GM18502 (cell line): ENCODE data around the gene DACT2.
"Not testable (repeated sequence)": the region's sequence is repeated elsewhere in the genome, so short reads cannot be mapped to it uniquely, and the experiment has no call there.

Source experiments
- ATAC-seq: cut with Tn5 transposase; IDR thresholded peaks from one replicate; pipeline ENCODE4 v1.9.1; 2021; ENCODE audit warnings: mild to moderate bottlenecking; ENCODE audit not compliant: unreplicated experiment, poor library complexity

DACT2 gene

GRCh38 chr6:168305096-168305749 is 14.4 kb downstream of the DACT2 start:
- ATAC-seq = no peak

- no peak for ATAC-seq
Measured at GRCh38 chr6:168304752-168305015, 14.9 kb downstream of the DACT2 start.

- no peak for ATAC-seq
Measured at GRCh38 chr6:168303982-168304751, 15.4 kb downstream of the DACT2 start.

GRCh38 chr6:168302534-168302933 is 17.0 kb downstream of the DACT2 start:
- ATAC-seq = no peak

GRCh38 chr6:168301648-168302398 is 17.8 kb downstream of the DACT2 start:
- no peak for ATAC-seq

GRCh38 chr6:168300975-168301647 is 18.5 kb downstream of the DACT2 start:
- no peak for ATAC-seq

- ATAC-seq = no peak
Measured at GRCh38 chr6:168299541-168300511, 19.8 kb downstream of the DACT2 start.

GRCh38 chr6:168297643-168298042 is 21.9 kb downstream of the DACT2 start:
- no peak for ATAC-seq

- ATAC-seq = no peak
Measured at GRCh38 chr6:168294901-168295300, 24.7 kb downstream of the DACT2 start.

GRCh38 chr6:168293636-168294530 is 25.7 kb downstream of the DACT2 start:
- ATAC-seq = no peak

- no peak for ATAC-seq
Measured at GRCh38 chr6:168292826-168293225, 26.8 kb downstream of the DACT2 start.

GRCh38 chr6:168291450-168291849 is 28.1 kb downstream of the DACT2 start:
- no peak for ATAC-seq

GRCh38 chr6:168290095-168290494 is 29.5 kb downstream of the DACT2 start:
- no peak for ATAC-seq

GRCh38 chr6:168289571-168289962 is 30.0 kb downstream of the DACT2 start:
- no peak for ATAC-seq

GRCh38 chr6:168288781-168289570 is 30.6 kb downstream of the DACT2 start:
- ATAC-seq = no peak

GRCh38 chr6:168287460-168287859 is 32.1 kb downstream of the DACT2 start:
- ATAC-seq = not testable (repeated sequence)

- not testable (repeated sequence) for ATAC-seq
Measured at GRCh38 chr6:168286771-168287446, 32.7 kb downstream of the DACT2 start.
